HG03575 (cell line): ENCODE results near the gene SOX6.
"Not testable (repeated sequence)": the region's sequence is repeated elsewhere in the genome, so short reads cannot be mapped to it uniquely, and the experiment has no call there.

Experiments
- ATAC-seq: cut with Tn5 transposase; IDR thresholded peaks from one replicate; pipeline ENCODE4 v1.9.1; 2021; ENCODE audit not compliant: unreplicated experiment, insufficient number of reproducible peaks, low FRiP score; ENCODE audit errors: extremely low read depth

SOX6 gene

DNA sequence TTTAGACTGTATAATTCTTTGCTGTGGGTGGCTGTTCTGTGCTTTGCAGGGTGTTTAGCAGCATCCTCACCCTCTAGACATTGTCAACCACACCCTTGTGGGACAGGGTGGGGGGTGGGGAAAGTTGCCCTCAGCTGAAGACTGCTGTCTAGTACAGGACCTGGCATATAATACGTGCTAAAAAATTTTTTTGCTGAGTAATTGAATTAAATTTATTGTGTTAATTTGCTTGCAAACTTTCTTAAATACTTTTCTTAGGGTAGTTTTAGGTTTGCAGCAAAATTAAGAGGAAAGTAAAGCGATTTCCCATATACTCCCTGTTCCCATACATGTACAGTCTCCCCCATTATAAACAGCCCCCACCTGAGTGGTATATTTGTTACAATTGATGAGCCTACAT lies 268.5 kb downstream of the SOX6 start:
- no peak for ATAC-seq

DNA sequence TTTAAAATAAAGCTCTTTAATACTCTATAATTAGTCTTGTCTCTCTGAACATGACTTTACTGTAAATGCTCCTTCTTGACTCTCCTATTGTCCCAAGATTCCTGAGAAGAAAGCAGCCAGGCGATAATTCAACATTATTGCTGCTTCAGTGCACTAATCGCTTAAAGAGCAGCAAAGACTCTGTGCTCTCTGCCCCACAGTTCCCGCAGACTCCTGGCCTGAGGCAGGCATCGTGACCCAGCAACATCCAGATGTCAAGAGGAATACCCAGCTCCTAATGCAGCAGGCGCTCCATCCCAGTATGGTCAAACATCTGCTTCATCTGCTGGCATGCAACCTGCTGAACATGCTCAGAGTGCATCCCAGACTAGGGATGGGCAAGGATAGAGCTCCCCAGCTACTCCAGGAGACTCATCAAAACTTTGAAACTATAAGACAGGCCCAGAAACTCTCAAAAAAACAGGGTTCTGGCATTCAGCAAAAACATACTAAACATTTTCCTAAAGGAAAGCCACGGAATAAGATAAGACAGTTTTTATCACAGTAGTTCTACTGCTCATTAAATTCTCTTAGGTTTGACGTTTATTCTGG lies 270.0 kb downstream of the SOX6 start:
- no peak for ATAC-seq

- no peak for ATAC-seq
Measured at GRCh38 chr11:16082095-16083055, 274.0 kb downstream of the SOX6 start.

GRCh38 chr11:16081382-16082094 lies 274.8 kb downstream of the SOX6 start:
- no peak for ATAC-seq

GRCh38 chr11:16080688-16081381 lies 275.5 kb downstream of the SOX6 start:
- no peak for ATAC-seq

DNA sequence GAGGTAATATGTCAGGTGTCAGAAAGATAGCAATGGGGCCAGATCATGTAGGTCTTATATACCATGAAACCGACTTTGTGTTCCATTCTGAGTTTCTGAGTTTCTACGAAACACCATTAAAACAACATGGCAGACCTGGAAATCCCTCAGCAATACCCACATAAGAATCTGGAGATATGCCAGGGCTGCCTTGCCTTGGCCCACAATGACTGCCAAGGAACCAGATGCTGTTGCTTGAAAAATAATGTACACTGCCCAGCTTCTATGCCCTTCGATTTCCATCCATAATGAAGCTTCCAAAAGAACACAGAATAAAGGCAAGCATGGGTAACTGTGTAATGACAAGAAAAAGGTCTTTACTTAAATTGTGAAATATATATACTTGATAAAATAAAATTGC lies 277.4 kb downstream of the SOX6 start:
- no peak for ATAC-seq

GRCh38 chr11:16070573-16070972 lies 285.8 kb downstream of the SOX6 start:
- no peak for ATAC-seq

- not testable (repeated sequence) for ATAC-seq
Measured at GRCh38 chr11:16067268-16067667, 289.1 kb downstream of the SOX6 start.

DNA sequence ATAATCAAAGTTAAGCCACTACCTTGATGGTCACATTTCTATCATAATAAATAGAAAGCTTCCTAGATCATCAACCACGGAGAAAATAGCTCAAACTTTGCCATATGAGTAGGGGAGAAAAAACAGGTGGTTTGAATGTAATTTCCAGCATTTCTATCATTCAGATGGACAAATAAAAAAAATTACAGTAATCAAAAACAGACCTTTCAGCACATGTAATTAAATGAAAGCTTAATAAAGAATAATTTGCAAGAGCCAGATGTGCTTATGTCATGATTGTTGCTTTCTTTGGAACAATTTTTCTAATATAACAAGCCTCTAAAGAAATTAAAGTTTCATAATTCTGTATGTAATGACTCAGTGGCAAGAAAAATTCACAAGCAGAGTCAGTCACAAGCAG lies 297.0 kb downstream of the SOX6 start:
- ATAC-seq: no peak

- ATAC-seq: no peak
Measured at GRCh38 chr11:16058671-16059070, 297.7 kb downstream of the SOX6 start.

- ATAC-seq: no peak
Measured at GRCh38 chr11:16052750-16053149, 303.6 kb downstream of the SOX6 start.

DNA sequence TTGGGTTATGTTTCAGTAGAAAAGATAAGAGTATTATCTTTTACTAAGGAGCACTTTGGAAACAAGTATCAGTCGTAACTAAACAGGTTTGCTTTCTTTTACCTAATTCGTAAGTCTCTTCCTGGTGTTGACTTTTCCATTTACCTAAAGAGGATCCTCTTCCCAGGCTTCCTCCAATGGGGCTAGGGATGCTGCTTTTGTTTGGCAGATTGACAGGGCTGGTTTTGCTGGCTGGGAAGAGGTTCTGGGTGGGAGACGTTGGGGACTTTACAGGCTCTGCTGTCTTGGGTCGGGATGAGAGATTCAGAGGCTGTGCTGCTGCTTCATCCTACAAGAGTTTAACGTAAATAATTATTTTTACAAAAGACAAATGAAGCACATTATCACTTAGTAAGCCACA lies 306.7 kb downstream of the SOX6 start:
- ATAC-seq: no peak

DNA sequence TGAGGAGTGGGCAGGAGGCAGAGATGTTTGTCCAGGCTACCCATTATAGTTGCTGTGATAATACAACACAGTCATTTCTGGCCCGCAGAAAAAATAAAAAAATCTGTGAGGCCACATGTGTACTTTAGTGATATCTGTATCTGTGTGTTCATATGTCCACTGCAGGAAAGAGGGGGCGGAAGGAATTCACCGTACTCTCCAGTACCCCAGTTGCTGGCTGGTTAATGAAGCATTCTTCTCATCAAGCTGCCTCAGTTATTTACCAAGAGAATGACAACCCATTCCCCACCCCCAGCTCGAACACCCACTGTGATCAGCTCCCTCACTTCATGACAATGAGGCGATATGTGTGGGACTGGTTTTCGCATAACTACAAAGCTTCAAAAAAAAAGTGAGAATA lies 309.3 kb downstream of the SOX6 start:
- no peak for ATAC-seq

DNA sequence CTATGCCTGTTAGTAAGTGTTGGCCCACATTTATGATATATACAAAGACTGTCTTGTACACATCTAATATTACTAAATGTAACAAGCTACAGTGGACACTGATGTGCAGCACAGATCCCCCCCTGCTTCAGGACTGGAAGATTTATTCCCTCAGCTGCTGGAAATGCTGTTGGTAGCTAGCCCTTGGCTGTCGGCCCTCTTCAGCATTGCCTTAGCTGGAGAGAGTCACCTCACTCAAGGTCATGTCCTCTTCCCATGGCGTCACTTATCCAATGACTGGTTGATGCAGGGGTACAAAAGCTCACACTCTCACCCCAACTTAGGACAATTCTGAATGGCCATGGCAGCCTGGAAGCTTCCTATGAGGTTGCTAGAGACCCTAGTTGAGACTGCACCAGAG lies 312.7 kb downstream of the SOX6 start:
- ATAC-seq: no peak

DNA sequence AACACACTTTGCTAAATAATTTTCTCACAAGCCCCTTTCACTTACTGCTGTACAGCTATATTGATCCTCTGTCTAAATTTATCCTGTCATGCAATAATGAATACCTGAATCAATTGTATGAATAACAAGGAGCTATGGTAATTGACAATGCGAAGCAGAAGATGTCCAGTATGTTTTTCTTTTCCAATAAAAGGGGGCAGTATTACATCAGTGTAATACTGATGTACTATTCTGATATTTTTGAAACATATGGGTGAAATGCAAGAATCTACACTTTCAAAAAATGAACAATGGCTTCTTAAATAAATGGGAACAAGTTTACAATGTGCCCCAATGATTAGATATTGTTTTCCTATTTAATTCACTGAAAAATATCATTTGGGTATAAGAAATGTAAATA lies 315.1 kb downstream of the SOX6 start:
- ATAC-seq: no peak

GRCh38 chr11:16040151-16040550 lies 316.2 kb downstream of the SOX6 start:
- no peak for ATAC-seq

DNA sequence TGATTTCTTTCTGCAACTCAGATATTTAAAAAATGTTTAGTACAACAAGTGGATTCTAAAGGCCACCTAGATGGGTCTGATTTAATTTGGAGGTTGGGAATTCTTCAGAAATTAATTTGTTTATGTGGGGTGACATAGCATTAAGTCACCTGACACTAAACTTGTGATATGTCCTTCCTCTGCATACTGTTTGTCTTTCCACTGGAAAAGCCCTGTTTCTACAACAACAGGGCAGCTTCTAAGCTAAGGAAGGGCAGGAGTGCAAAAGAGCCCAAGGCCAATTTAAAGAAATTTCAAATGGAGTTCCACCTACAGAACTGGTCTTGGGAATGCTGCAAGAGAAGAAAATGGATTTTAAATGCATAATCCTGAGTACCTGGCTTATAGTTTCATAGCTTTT lies 319.2 kb downstream of the SOX6 start:
- ATAC-seq: no peak

GRCh38 chr11:16036218-16036617 lies 320.1 kb downstream of the SOX6 start:
- ATAC-seq: no peak

DNA sequence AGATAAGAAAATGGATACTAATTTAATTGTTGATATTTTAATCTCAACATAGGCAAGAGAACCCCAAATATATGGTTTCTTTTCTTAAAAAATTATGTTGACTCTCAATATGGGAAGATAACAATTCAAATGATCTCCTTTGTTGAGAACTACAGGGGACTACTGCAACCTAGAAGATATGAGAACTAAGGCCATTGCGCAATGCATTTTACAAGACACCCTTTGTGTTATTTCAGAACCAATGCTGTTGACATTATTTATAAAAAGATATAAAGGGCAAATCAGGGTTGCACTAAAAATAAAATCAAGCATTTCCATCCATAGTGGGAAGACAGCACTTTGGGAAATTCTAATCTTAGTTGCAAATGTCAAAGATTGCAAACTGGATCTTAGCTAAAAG lies 322.3 kb downstream of the SOX6 start:
- no peak for ATAC-seq
